Liver (tissue), 9 donors: ENCODE data around the gene ENPP7. TPM values are rescaled to one million over a fixed set of nuclear protein-coding genes. Genes with fewer than 3 reads are reported as not detected.

Source experiments
- DNase-seq: peaks from one replicate; pipeline ENCODE4 v3.0.0-alpha.2; 2017; ENCODE audit warnings: low spot score
- H3K27ac ChIP-seq, 2 donors: one replicate each; pipeline ENCODE4 v1.7.0; 2013; ENCODE audit warnings: inconsistent platforms in 2 of 2, low read length in 2 of 2, control low read depth in 1 of 2, low read depth in 1 of 2, mild to moderate bottlenecking in 1 of 2
- H3K27me3 ChIP-seq, 4 donors: one replicate each; pipeline versions ENCODE4 v1.6.1 to v1.7.0; 2013; ENCODE audit warnings: low read length in 3 of 4, inconsistent platforms in 1 of 4, mild to moderate bottlenecking in 1 of 4, moderate library complexity in 1 of 4; ENCODE audit not compliant: control insufficient read depth in 4 of 4, insufficient read depth in 4 of 4
- H3K36me3 ChIP-seq, 4 donors: one replicate each; pipeline versions ENCODE4 v1.6.1 to v1.7.0; 2013; ENCODE audit warnings: low read length in 3 of 4, mild to moderate bottlenecking in 3 of 4, low read depth in 1 of 4, moderate library complexity in 1 of 4; ENCODE audit not compliant: control insufficient read depth in 4 of 4, insufficient read depth in 3 of 4
- H3K4me1 ChIP-seq, 4 donors: one replicate each; pipeline versions ENCODE4 v1.6.1 to v1.7.0; 2013; ENCODE audit warnings: low read length in 3 of 4, mild to moderate bottlenecking in 3 of 4, moderate library complexity in 1 of 4; ENCODE audit not compliant: control insufficient read depth in 4 of 4, insufficient read depth in 4 of 4
- H3K4me3 ChIP-seq, 3 donors: one replicate each; pipeline versions ENCODE4 v1.6.1 to v1.7.0; 2013; ENCODE audit warnings: low read length in 3 of 3, control low read depth in 1 of 3, low read depth in 1 of 3, mild to moderate bottlenecking in 1 of 3
- H3K9ac ChIP-seq, 2 donors: one replicate each; pipeline ENCODE4 v1.7.0; 2013; ENCODE audit warnings: low read length in 2 of 2, mild to moderate bottlenecking in 2 of 2, moderate library complexity in 2 of 2, control low read depth in 1 of 2, low read depth in 1 of 2
- H3K9me3 ChIP-seq, 4 donors: one replicate each; pipeline versions ENCODE4 v1.6.1 to v1.7.0; 2013; ENCODE audit warnings: low read length in 3 of 4; ENCODE audit not compliant: control insufficient read depth in 4 of 4
- ATF3 ChIP-seq: IDR thresholded peaks from 2 replicates; pipeline ENCODE4 v1.6.1; 2016; ENCODE audit warnings: antibody characterized with exemption
- CTCF ChIP-seq: fragments of 150-350 bp; IDR thresholded peaks from 2 replicates; pipeline ENCODE4 v1.5.1; 2017; ENCODE audit warnings: improper control_type of control experiment, low read depth, low read length; ENCODE audit not compliant: missing input control
- EGR1 ChIP-seq, 2 donors: IDR thresholded peaks; 2 replicates each; pipeline ENCODE4 v1.6.1; 2016 to 2018; ENCODE audit warnings: antibody characterized with exemption in 2 of 2, low read depth in 2 of 2
- FOXA2 ChIP-seq: IDR thresholded peaks from 2 replicates; pipeline ENCODE4 v1.6.1; 2016; ENCODE audit warnings: antibody characterized with exemption
- GABPA ChIP-seq, 2 donors: IDR thresholded peaks in 1 of 2; conservative IDR thresholded peaks in 1 of 2; 2 replicates each; pipeline ENCODE4 v1.6.1; 2016; ENCODE audit warnings: antibody characterized with exemption in 2 of 2, mild to moderate bottlenecking in 1 of 2, moderate library complexity in 1 of 2
- HNF4A ChIP-seq, 2 donors: conservative IDR thresholded peaks; 2 replicates each; pipeline ENCODE4 v1.6.1; 2016; ENCODE audit warnings: antibody characterized with exemption in 2 of 2, mild to moderate bottlenecking in 2 of 2
- JUND ChIP-seq, 2 donors: IDR thresholded peaks; 2 replicates each; pipeline ENCODE4 v1.6.1; 2016; ENCODE audit warnings: antibody characterized with exemption in 2 of 2
- MAX ChIP-seq: IDR thresholded peaks from 2 replicates; pipeline ENCODE4 v1.6.1; 2016; ENCODE audit warnings: antibody characterized with exemption
- NR2F2 ChIP-seq: IDR thresholded peaks from 2 replicates; pipeline ENCODE4 v1.6.1; 2016; ENCODE audit warnings: antibody characterized with exemption
- REST ChIP-seq: IDR thresholded peaks from 2 replicates; pipeline ENCODE4 v1.6.1; 2016; ENCODE audit warnings: antibody characterized with exemption, mild to moderate bottlenecking
- RXRA ChIP-seq, 2 donors: IDR thresholded peaks; 2 replicates each; pipeline ENCODE4 v1.6.1; 2017 to 2018; ENCODE audit warnings: antibody characterized with exemption in 2 of 2, mild to moderate bottlenecking in 1 of 2
- SP1 ChIP-seq: IDR thresholded peaks from 2 replicates; pipeline ENCODE4 v1.6.1; 2018; ENCODE audit warnings: antibody characterized with exemption, mild to moderate bottlenecking
- TAF1 ChIP-seq: conservative IDR thresholded peaks from 2 replicates; pipeline ENCODE4 v1.6.1; 2016; ENCODE audit warnings: antibody characterized with exemption, mild to moderate bottlenecking
- YY1 ChIP-seq: IDR thresholded peaks from 2 replicates; pipeline ENCODE4 v1.6.1; 2016; ENCODE audit warnings: antibody characterized with exemption, mild to moderate bottlenecking
- ZBTB33 ChIP-seq: IDR thresholded peaks from 2 replicates; pipeline ENCODE4 v1.6.1; 2016; ENCODE audit warnings: antibody characterized with exemption
- WGBS: extraction: QIAGEN DNeasy Blood & Tissue Kit; methylation state at CpG from one replicate; pipeline ENCODE4 v1.1.7; 2013; 5-methylcytosine and 5-hydroxymethylcytosine counted together
- polyA plus RNA-seq, 2 donors: library from polyadenylated mRNA; stranded (reverse) in 1 of 2; unstranded in 1 of 2; fragments of 200-250 nt in 1 of 2; fragments of >200 nt in 1 of 2; fragmentation: Nextera tagmentation in 1 of 2; extraction: Ambion mirVana in 1 of 2; gene quantifications; one replicate each; pipeline versions ENCODE4 v1.2.1 to v1.2.3, GENCODE V29; 2013 to 2015
- total RNA-seq, 2 donors: library from RNA; depleted of rRNA; stranded (reverse); fragments of >200 nt; gene quantifications; one replicate each; pipeline ENCODE4 v1.2.3, GENCODE V29; 2014
- donor health status: healthy.
- donor health status: healthy.
- donor health status: healthy.
- donor health status: healthy.
- donor health status: healthy.

ENPP7 gene
- total and polyA plus RNA-seq, 4 donors, result 1.7 to 12.0 (median 3.9) TPM

GRCh38 chr17:79690988-79691836, 39.5 kb upstream of the ENPP7 start:
- H3K4me1 ChIP-seq, result no peaks in the 10 kb centered on the region
- H3K9me3 ChIP-seq, result no peaks in the 10 kb centered on the region
- no peak overlapping the region for H3K9ac ChIP-seq
- H3K27ac ChIP-seq, result no peak overlapping the region
- no peaks in the 10 kb centered on the region for H3K36me3 ChIP-seq
- H3K4me3 ChIP-seq, result no peak overlapping the region
- TF ChIP-seq CTCF (no peak), EGR1 (IDR thresholded peaks at IDR 0.05; ENCODE audit: low read depth in 2 of 2) (no peak), YY1 (no peak), ZBTB33 (no peak)
- WGBS, result 78% methylated on average over 21 of the region's 21 CpGs
- peaks cover 0 to 3% (median 0%) of the 10 kb centered on the region in 4 donors for H3K27me3 ChIP-seq
- no peak for DNase-seq

- Histone ChIP-seq H3K36me3 (no peaks in the 10 kb centered on the region), H3K4me3 (no peak overlapping the region), H3K9ac (no peak overlapping the region), H3K27me3 (peaks cover 0 to 3% (median 0%) of the 10 kb centered on the region in 4 donors), H3K9me3 (no peaks in the 10 kb centered on the region), H3K4me1 (no peaks in the 10 kb centered on the region), H3K27ac (no peak overlapping the region)
- WGBS, result 70% methylated on average over 9 of the region's 9 CpGs
- TF ChIP-seq GABPA (IDR thresholded peaks at IDR 0.05 in 1 of 2, conservative IDR thresholded peaks at IDR 0.05 in 1 of 2), result no peak
- no peak for TF ChIP-seq TAF1
- no peak for TF ChIP-seq EGR1 (IDR thresholded peaks at IDR 0.05; ENCODE audit: low read depth in 2 of 2)
- no peak for TF ChIP-seq JUND (IDR thresholded peaks at IDR 0.05)
- TF ChIP-seq FOXA2, result no peak
- TF ChIP-seq YY1, result no peak
- TF ChIP-seq ATF3, result no peak
- DNase-seq, result no peak
Measured at GRCh38 chr17:79691931-79692330, 38.8 kb upstream of the ENPP7 start.

GRCh38 chr17:79693419-79693818, 37.3 kb upstream of the ENPP7 start:
- no peak overlapping the region for H3K9ac ChIP-seq
- no peak overlapping the region for H3K4me3 ChIP-seq
- no peaks in the 10 kb centered on the region for H3K4me1 ChIP-seq
- no peak overlapping the region for H3K27ac ChIP-seq
- 67% methylated on average over 9 of the region's 9 CpGs for WGBS
- TF ChIP-seq GABPA (IDR thresholded peaks at IDR 0.05 in 1 of 2, conservative IDR thresholded peaks at IDR 0.05 in 1 of 2) (no peak), ATF3 (no peak), MAX (no peak), YY1 (no peak), JUND (IDR thresholded peaks at IDR 0.05) (no peak), ZBTB33 (no peak), NR2F2 (no peak), HNF4A (conservative IDR thresholded peaks at IDR 0.05) (no peak), RXRA (IDR thresholded peaks at IDR 0.05) (no peak), REST (no peak), SP1 (no peak)
- H3K9me3 ChIP-seq, result no peaks in the 10 kb centered on the region
- H3K36me3 ChIP-seq, result no peaks in the 10 kb centered on the region
- peaks cover 0 to 3% (median 0%) of the 10 kb centered on the region in 4 donors for H3K27me3 ChIP-seq
- DNase-seq, result no peak
